Stomach (tissue), 9 donors: ENCODE results near the gene IGF1R. TPM values are rescaled to one million over a fixed set of nuclear protein-coding genes. Genes with fewer than 3 reads are reported as not detected.

Source experiments
- DNase-seq, 2 donors: peaks; one replicate each; pipeline versions ENCODE4 v3.0.0 to v3.0.0-alpha.2; 2013 to 2019
- H3K27ac ChIP-seq, 5 donors: fragments of 200-600 bp in 4 of 5; sonication (generic) in 4 of 5; one replicate each; pipeline ENCODE4 v1.5.1; 2013 to 2019; ENCODE audit warnings: mild to moderate bottlenecking in 1 of 5, moderate library complexity in 1 of 5
- H3K27me3 ChIP-seq, 3 donors: fragments of 200-600 bp; sonication (generic); one replicate each; pipeline ENCODE4 v1.5.1; 2017 to 2019; ENCODE audit warnings: mixed run types in 1 of 3
- H3K36me3 ChIP-seq, 4 donors: fragments of 200-600 bp; sonication (generic); 1 replicate in 3 of 4; 2 replicates in 1 of 4; pipeline ENCODE4 v1.5.1; 2016 to 2019
- H3K4me1 ChIP-seq, 4 donors: fragments of 200-600 bp; sonication (generic); one replicate each; pipeline ENCODE4 v1.5.1; 2016 to 2019
- H3K4me3 ChIP-seq, 4 donors: fragments of 200-600 bp; sonication (generic) in 3 of 4; one replicate each; pipeline ENCODE4 v1.5.1; 2016 to 2019; ENCODE audit warnings: mild to moderate bottlenecking in 1 of 4
- H3K9me3 ChIP-seq, 4 donors: fragments of 200-600 bp; sonication (generic); one replicate each; pipeline ENCODE4 v1.5.1; 2016 to 2019
- CTCF ChIP-seq, 7 experiments: fragments of 450-650 bp in 4 of 7; fragments of 200-600 bp in 3 of 7; sonication (generic) in 3 of 7; IDR thresholded peaks; one replicate each; pipeline ENCODE4 v1.5.1; 2016 to 2019; ENCODE audit warnings: antibody characterized with exemption in 7 of 7, control low read depth in 2 of 7, mild to moderate bottlenecking in 1 of 7
- EP300 ChIP-seq: sonication (generic); formaldehyde crosslinking; IDR thresholded peaks from one replicate; pipeline ENCODE4 v1.6.1; 2017; ENCODE audit warnings: antibody characterized with exemption
- POLR2A ChIP-seq, 4 donors: fragments of 450-650 bp; IDR thresholded peaks; one replicate each; pipeline ENCODE4 v1.6.1; 2016; ENCODE audit warnings: antibody characterized with exemption in 4 of 4, control low read depth in 2 of 4, mild to moderate bottlenecking in 1 of 4, moderate library complexity in 1 of 4
- POLR2AphosphoS5 ChIP-seq, 3 donors: sonication (generic); formaldehyde crosslinking; IDR thresholded peaks; one replicate each; pipeline ENCODE4 v1.6.1; 2016; ENCODE audit warnings: antibody characterized with exemption in 3 of 3
- WGBS, 5 donors: extraction: QIAGEN DNeasy Blood & Tissue Kit in 3 of 5; methylation state at CpG; one replicate each; pipeline versions ENCODE4 v1.1.5 to v1.1.7; 2013 to 2018; 5-methylcytosine and 5-hydroxymethylcytosine counted together
- intact Hi-C: fragments of 100-400 bp; cut with DNase I; formaldehyde crosslinking; loops from one replicate; pipeline ENCODE4 v1.15.1; 2023; ENCODE audit warnings: low total_unique reads
- polyA plus RNA-seq, 3 donors: library from polyadenylated mRNA; stranded (reverse); fragments of 200-250 nt; gene quantifications; one replicate each; pipeline ENCODE4 v1.2.3, GENCODE V29; 2013
- total RNA-seq, 5 donors: library from RNA; depleted of rRNA; stranded (reverse); fragments of >200 nt; gene quantifications; one replicate each; pipeline versions ENCODE4 v1.1.0 to v1.2.3, GENCODE V29; 2014 to 2016
- donor health status: healthy with polysubstance abuse.
- donor health status: Bipolar disorder and iron deficiency.
- donor health status: healthy.

Gene IGF1R
- total and polyA plus RNA-seq, 8 donors = 2.3 to 131 (median 42.8) TPM

DNA sequence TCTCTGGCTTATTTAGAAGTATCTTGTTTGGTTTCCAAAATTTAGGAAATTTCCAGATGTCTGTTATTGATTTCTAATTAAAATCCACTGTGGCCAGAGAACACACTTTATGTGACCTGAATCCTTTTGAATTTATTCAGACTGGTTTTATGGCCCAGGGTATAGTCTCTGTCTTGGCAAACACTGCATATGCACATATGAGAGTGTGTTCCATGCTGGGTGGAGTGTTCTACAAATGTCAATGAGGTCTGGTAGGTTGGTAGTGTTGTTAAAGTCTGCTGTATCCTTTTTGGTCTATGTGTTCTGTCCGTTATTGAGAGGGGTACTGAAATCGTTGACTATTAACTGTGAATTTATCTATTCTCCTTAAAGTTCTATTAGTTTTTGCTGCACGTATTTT is 329.1 kb downstream of the IGF1R start:
- Histone ChIP-seq H3K27me3 (no peaks in the 10 kb centered on the region), H3K9me3 (no peaks in the 10 kb centered on the region), H3K36me3 (no peaks in the 10 kb centered on the region), H3K4me3 (no peak overlapping the region), H3K27ac (no peak overlapping the region), H3K4me1 (peaks cover 0 to 4% (median 0%) of the 10 kb centered on the region in 4 donors)
- TF ChIP-seq EP300 = no peak
- no peak for TF ChIP-seq CTCF (IDR thresholded peaks at IDR 0.05)
- TF ChIP-seq POLR2A (IDR thresholded peaks at IDR 0.05) = no peak
- no peak for TF ChIP-seq POLR2AphosphoS5 (IDR thresholded peaks at IDR 0.05)
- intact Hi-C loops = no loop called here
- 87 to 94% (median 90%) methylated on average over 3 of the region's 3 CpGs for whole genome bisulfite sequencing, 5 donors
- DNase-seq = no peak

DNA sequence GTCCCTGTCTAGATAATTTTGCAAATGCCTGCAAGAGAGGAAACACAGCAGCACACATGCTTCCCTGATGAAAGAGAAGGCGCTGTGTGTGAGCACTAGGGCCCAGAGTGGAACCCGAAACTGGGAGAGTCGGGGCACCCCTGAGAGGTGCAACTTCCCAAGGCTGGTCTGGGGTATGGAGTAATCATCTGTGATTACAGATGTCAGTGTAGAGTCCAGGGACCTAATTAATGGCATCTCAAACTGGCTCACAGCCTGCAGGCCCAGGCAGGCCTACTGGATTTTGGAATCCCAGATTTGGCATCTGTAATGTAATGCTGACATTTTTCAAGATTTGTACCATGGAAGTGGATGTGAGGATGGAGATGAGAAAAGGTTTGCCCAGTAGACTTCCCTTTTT is 329.8 kb downstream of the IGF1R start:
- Histone ChIP-seq H3K36me3 (no peaks in the 10 kb centered on the region), H3K4me3 (no peak overlapping the region), H3K9me3 (no peaks in the 10 kb centered on the region), H3K4me1 (peaks cover 0 to 10% (median 5%) of the 10 kb centered on the region in 4 donors), H3K27me3 (no peaks in the 10 kb centered on the region), H3K27ac (no peak overlapping the region)
- TF ChIP-seq EP300 (no peak), POLR2AphosphoS5 (IDR thresholded peaks at IDR 0.05) (no peak), CTCF (IDR thresholded peaks at IDR 0.05) (no peak), POLR2A (IDR thresholded peaks at IDR 0.05) (no peak)
- intact Hi-C loops = no loop called here
- 78 to 94% (median 82%) methylated on average over 3 of the region's 3 CpGs for WGBS, 5 donors
- no peak for DNase-seq

DNA sequence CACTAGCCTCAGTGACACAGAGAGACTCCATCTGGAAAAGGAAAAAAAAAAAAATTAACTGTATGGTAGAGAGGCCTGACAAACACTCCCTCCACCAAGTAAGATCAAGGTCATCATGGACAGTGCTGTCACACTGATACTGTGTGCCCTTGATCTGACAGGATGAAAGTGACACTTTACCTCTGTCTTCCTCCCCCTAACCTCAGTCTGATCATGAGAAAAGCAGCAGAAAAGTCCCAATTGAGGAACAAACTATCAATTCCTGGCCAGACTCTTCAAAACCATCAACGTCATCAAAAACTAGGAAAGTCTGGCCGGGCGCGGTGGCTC is 332.5 kb downstream of the IGF1R start:
- WGBS, 5 donors = 92 to 97% (median 95%) methylated on average over 4 of the region's 4 CpGs
- H3K4me1 ChIP-seq = peaks cover 0 to 21% (median 11%) of the 10 kb centered on the region in 4 donors
- no peak for DNase-seq
- intact Hi-C loops = no loop called here
- TF ChIP-seq POLR2A (IDR thresholded peaks at IDR 0.05) (no peak), POLR2AphosphoS5 (IDR thresholded peaks at IDR 0.05) (no peak), CTCF (IDR thresholded peaks at IDR 0.05) (no peak), EP300 (no peak)
- no peak overlapping the region for H3K4me3 ChIP-seq
- H3K36me3 ChIP-seq = no peaks in the 10 kb centered on the region
- no peaks in the 10 kb centered on the region for H3K27me3 ChIP-seq
- H3K27ac ChIP-seq = no peak overlapping the region
- peaks cover 0 to under 1% (median 0%) of the 10 kb centered on the region in 4 donors for H3K9me3 ChIP-seq

- 68 to 70% (median 68%) methylated on average over 14 of the region's 14 CpGs for WGBS, 5 donors
- Histone ChIP-seq H3K4me1 (peaks cover 0 to 21% (median 11%) of the 10 kb centered on the region in 4 donors), H3K4me3 (no peak overlapping the region), H3K27ac (peak overlapping the region; percentile 17 to 73 (median 66)), H3K27me3 (no peaks in the 10 kb centered on the region), H3K9me3 (peaks cover 0 to 9% (median 0%) of the 10 kb centered on the region in 4 donors), H3K36me3 (no peaks in the 10 kb centered on the region)
- no peak for DNase-seq
- TF ChIP-seq POLR2A (IDR thresholded peaks at IDR 0.05) (no peak), POLR2AphosphoS5 (IDR thresholded peaks at IDR 0.05) (no peak), CTCF (IDR thresholded peaks at IDR 0.05) (no peak), EP300 (no peak)
- intact Hi-C loops = no loop called here
Observed at GRCh38 chr15:98981851-98982722, 333.7 kb downstream of the IGF1R start.
